IMR-90 (cell line): Measurements from ENCODE around the gene FEN1. TPM values are rescaled to one million over a fixed set of nuclear protein-coding genes. Genes with fewer than 3 reads are reported as not detected.

Experiments
- ATAC-seq: fragments of 200-7000 bp; cut with Tn5 transposase; 2 replicates; pipeline ENCODE4 v1.9.1; 2020; ENCODE audit warnings: low read depth, mild to moderate bottlenecking, moderate library complexity
- BruUV-seq: library from RNA; stranded (reverse); fragments of 400-500 nt; replicated peaks from 2 replicates; lab custom pipeline; 2021; lab: Mats Ljungman, UMichigan
- CTCF ChIA-PET: fragments of 300-600 bp; formaldehyde crosslinking; extraction: SDS; loops from one replicate; lab custom pipeline; 2021; ENCODE audit warnings: antibody characterized with exemption; lab: Yijun Ruan, JAX
- POLR2A ChIA-PET: fragments of 300-600 bp; sonication (Branson Sonifier 250); formaldehyde crosslinking; loops from one replicate; lab custom pipeline; 2022; ENCODE audit warnings: antibody characterized with exemption; ENCODE audit not compliant: unreplicated experiment; lab: Charles Lee
- DNase-seq: peaks from one replicate; pipeline ENCODE4 v3.0.0; 2013
- H2AFZ ChIP-seq: replicated peaks from 2 replicates; pipeline ENCODE3; 2013; ENCODE audit warnings: low read length, mild to moderate bottlenecking; ENCODE audit not compliant: poor library complexity
- H2AK5ac ChIP-seq: 2 replicates; pipeline ENCODE4 v1.6.1; 2013; ENCODE audit warnings: low read depth, low read length, inconsistent platforms
- H2AK9ac ChIP-seq: replicated peaks from 2 replicates; pipeline ENCODE3; 2013; ENCODE audit warnings: mild to moderate bottlenecking, low read depth, low read length, moderate library complexity; ENCODE audit not compliant: poor library complexity
- H2BK120ac ChIP-seq: 2 replicates; pipeline ENCODE4 v1.6.1; 2013; ENCODE audit warnings: low read depth, low read length, inconsistent platforms
- H2BK15ac ChIP-seq: 3 replicates; pipeline ENCODE4 v1.6.1; 2013; ENCODE audit warnings: low read depth, low read length, inconsistent platforms
- H2BK20ac ChIP-seq: 2 replicates; pipeline ENCODE4 v1.6.1; 2013; ENCODE audit warnings: low read depth, mild to moderate bottlenecking, inconsistent platforms, low read length, moderate library complexity
- H2BK5ac ChIP-seq: 2 replicates; pipeline ENCODE4 v1.6.1; 2013; ENCODE audit warnings: mild to moderate bottlenecking, low read depth, low read length, inconsistent platforms; ENCODE audit not compliant: poor library complexity, severe bottlenecking
- H3K14ac ChIP-seq: replicated peaks from 2 replicates; pipeline ENCODE4 v1.6.1; 2013; ENCODE audit warnings: low read depth, low read length, inconsistent platforms
- H3K18ac ChIP-seq: 2 replicates; pipeline ENCODE4 v1.6.1; 2013; ENCODE audit warnings: low read depth, low read length, control low read depth
- H3K23ac ChIP-seq: 2 replicates; pipeline ENCODE4 v1.6.1; 2013; ENCODE audit warnings: low read depth, low read length, inconsistent platforms
- H3K27ac ChIP-seq: 2 replicates; pipeline ENCODE4 v1.5.1; 2013; ENCODE audit warnings: mild to moderate bottlenecking, control low read depth, low read length; ENCODE audit not compliant: insufficient read depth
- H3K27me3 ChIP-seq: 2 replicates; pipeline ENCODE4 v1.6.1; 2013; ENCODE audit warnings: low read length; ENCODE audit not compliant: control insufficient read depth, insufficient read depth
- H3K36me3 ChIP-seq: 2 replicates; pipeline ENCODE4 v1.6.1; 2013; ENCODE audit warnings: low read length, mixed read lengths; ENCODE audit not compliant: control insufficient read depth, insufficient read depth
- H3K4ac ChIP-seq: 2 replicates; pipeline ENCODE4 v1.6.1; 2013; ENCODE audit warnings: low read depth, low read length, inconsistent platforms
- H3K4me1 ChIP-seq: 2 replicates; pipeline ENCODE4 v1.6.1; 2013; ENCODE audit warnings: low read length, mixed read lengths; ENCODE audit not compliant: control insufficient read depth, insufficient read depth
- H3K4me2 ChIP-seq: 2 replicates; pipeline ENCODE4 v1.6.1; 2013; ENCODE audit warnings: low read depth, mild to moderate bottlenecking, control low read depth, low read length, moderate library complexity
- H3K4me3 ChIP-seq: 2 replicates; pipeline ENCODE4 v1.5.1; 2013; ENCODE audit warnings: low read depth, mild to moderate bottlenecking, control low read depth, low read length, moderate library complexity; ENCODE audit not compliant: insufficient read depth
- H3K56ac ChIP-seq: 2 replicates; pipeline ENCODE4 v1.6.1; 2013; ENCODE audit warnings: low read length, inconsistent platforms; ENCODE audit not compliant: insufficient read depth; ENCODE audit errors: extremely low read depth
- H3K79me1 ChIP-seq, 2 experiments: 2 replicates each; pipeline ENCODE4 v1.6.1; 2013; ENCODE audit warnings: low read length in 2 of 2, inconsistent platforms in 1 of 2, low read depth in 1 of 2
- H3K9ac ChIP-seq: 2 replicates; pipeline ENCODE4 v1.6.1; 2013; ENCODE audit warnings: low read depth, low read length, control low read depth
- H3K9me1 ChIP-seq: 2 replicates; pipeline ENCODE4 v1.6.1; 2013; ENCODE audit warnings: low read length, inconsistent platforms; ENCODE audit not compliant: insufficient read depth
- H3K9me3 ChIP-seq: 2 replicates; pipeline ENCODE4 v1.6.1; 2013; ENCODE audit warnings: low read length; ENCODE audit not compliant: control insufficient read depth, insufficient read depth
- H4K20me1 ChIP-seq: 2 replicates; pipeline ENCODE4 v1.6.1; 2013; ENCODE audit warnings: low read length, inconsistent platforms; ENCODE audit not compliant: insufficient read depth
- H4K5ac ChIP-seq: 2 replicates; pipeline ENCODE4 v1.6.1; 2013; ENCODE audit warnings: mild to moderate bottlenecking, low read depth, low read length, control low read depth
- H4K8ac ChIP-seq, 2 experiments: 2 replicates each; pipeline ENCODE4 v1.6.1; 2013; ENCODE audit warnings: low read depth in 2 of 2, low read length in 2 of 2, control low read depth in 1 of 2, inconsistent platforms in 1 of 2
- H4K91ac ChIP-seq: 2 replicates; pipeline ENCODE4 v1.6.1; 2013; ENCODE audit warnings: low read depth, low read length, inconsistent platforms; ENCODE audit not compliant: insufficient read depth
- CEBPB ChIP-seq: IDR thresholded peaks from 2 replicates; pipeline ENCODE4 v1.6.1; 2012; ENCODE audit warnings: low read depth, low read length, improper control_type of control experiment
- MAFK ChIP-seq: IDR thresholded peaks from 2 replicates; pipeline ENCODE4 v1.6.1; 2012; ENCODE audit warnings: low read depth, low read length, improper control_type of control experiment
- MAZ ChIP-seq: IDR thresholded peaks from 2 replicates; pipeline ENCODE4 v1.6.1; 2012; ENCODE audit warnings: low read depth, mild to moderate bottlenecking, low read length, improper control_type of control experiment, moderate library complexity, borderline replicate concordance
- MXI1 ChIP-seq: IDR thresholded peaks from 2 replicates; pipeline ENCODE4 v1.6.1; 2012; ENCODE audit warnings: low read depth, mild to moderate bottlenecking, low read length, moderate library complexity, borderline replicate concordance
- POLR2A ChIP-seq: IDR thresholded peaks from 2 replicates; pipeline ENCODE4 v1.6.1; 2012; ENCODE audit warnings: mild to moderate bottlenecking, low read depth, low read length
- RAD21 ChIP-seq: IDR thresholded peaks from 2 replicates; pipeline ENCODE4 v1.6.1; 2012; ENCODE audit warnings: low read length, improper control_type of control experiment
- RCOR1 ChIP-seq: IDR thresholded peaks from 2 replicates; pipeline ENCODE4 v1.6.1; 2012; ENCODE audit warnings: mild to moderate bottlenecking, low read length, improper control_type of control experiment; ENCODE audit not compliant: insufficient replicate concordance
- SMC3 ChIP-seq: fragments of 150-350 bp; IDR thresholded peaks from 2 replicates; pipeline ENCODE4 v1.6.1; 2016; ENCODE audit warnings: low read depth, mild to moderate bottlenecking, antibody characterized with exemption, low read length, moderate library complexity
- WGBS, 2 experiments: methylation state at CpG; one replicate each; pipeline versions ENCODE4 v1.1.5 to v1.1.7; 2013; ENCODE audit warnings: missing lambda C conversion rate in 2 of 2; ENCODE audit not compliant: insufficient read length in 1 of 2; ENCODE audit errors: extremely low coverage in 2 of 2; 5-methylcytosine and 5-hydroxymethylcytosine counted together
- dilution Hi-C: fragments of 300-500 bp; cut with HindIII; formaldehyde crosslinking; loops from one replicate; pipeline ENCODE4 v1.14.3; 2018; ENCODE audit warnings: low sequenced_read_pairs; ENCODE audit not compliant: unreplicated experiment
- in situ Hi-C: fragments of 300-500 bp; cut with MboI; formaldehyde crosslinking; loops from 3 replicates; pipeline ENCODE4 v1.14.3; 2019; ENCODE audit warnings: low sequenced_read_pairs, inconsistent platforms, mixed read lengths
- intact Hi-C: fragments of 100-400 bp; cut with micrococcal nuclease; formaldehyde crosslinking; loops from 2 replicates; pipeline ENCODE4 v1.10.0; 2022
- polyA plus RNA-seq, 3 experiments: library from polyadenylated mRNA; depleted of rRNA; stranded (reverse); fragments of >200 nt; gene quantifications; 2 replicates each; pipeline ENCODE4 v1.2.3, GENCODE V29; 2012; ENCODE audit warnings: low replicate concordance in 1 of 3
- total RNA-seq: library from RNA; depleted of rRNA; stranded (reverse); fragments of >200 nt; gene quantifications from 2 replicates; pipeline ENCODE4 v1.2.3, GENCODE V29; 2012
- TF ChIP-seq, protein P1 (sequence below): fragments of 150-350 bp; IDR thresholded peaks from 2 replicates; pipeline ENCODE4 v1.6.1; 2017; ENCODE audit warnings: mild to moderate bottlenecking, antibody characterized with exemption, low read length, low read depth

Gene FEN1
- total and polyA plus RNA-seq, 2 of the 4 experiments (the other 2 are of a cell fraction): 23.0 to 41.9 TPM

DNA sequence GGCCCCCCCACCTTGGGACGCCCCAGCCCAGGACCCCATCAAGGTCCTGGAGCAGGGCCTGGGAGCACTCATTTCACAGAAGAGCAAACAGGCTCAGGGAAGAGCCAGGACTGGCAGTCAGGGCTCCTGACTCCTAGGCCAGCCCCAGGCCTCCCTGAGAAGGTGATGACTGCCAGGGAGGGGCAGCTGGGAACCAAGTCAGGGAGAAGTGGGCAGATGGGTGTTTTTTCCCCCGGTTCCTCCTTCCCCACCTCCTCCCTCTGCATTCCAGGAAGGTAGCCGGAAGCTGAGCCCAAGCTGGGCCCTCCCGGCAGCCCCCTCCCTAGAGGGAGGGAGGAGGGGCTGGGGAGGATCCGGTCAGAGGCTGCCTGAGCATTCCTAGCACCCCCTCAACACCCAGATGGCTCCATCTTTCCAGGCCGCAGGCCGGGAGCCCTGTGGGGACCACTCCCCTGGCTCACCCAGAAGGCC is 20.7 kb upstream of the FEN1 start:
- no peaks in the 10 kb centered on the region; a peak in 1 of 4 replicates for H3K79me1 ChIP-seq
- no peak overlapping the region for H2AK9ac ChIP-seq
- no peak overlapping the region for H2AK5ac ChIP-seq
- H3K27ac ChIP-seq: no peak overlapping the region
- no peak for ATAC-seq
- no peak overlapping the region for H3K14ac ChIP-seq
- in situ Hi-C loops: no loop called here
- no peak overlapping the region for H2BK5ac ChIP-seq
- H3K23ac ChIP-seq: no peak overlapping the region
- no peak overlapping the region for H4K91ac ChIP-seq
- CTCF ChIA-PET: no interaction called here
- no peak overlapping the region for H3K4me2 ChIP-seq
- no peaks in the 10 kb centered on the region for H3K9me1 ChIP-seq
- dilution Hi-C loops: no loop called here
- no peak overlapping the region for H2BK15ac ChIP-seq
- no peak overlapping the region for H3K4ac ChIP-seq
- TF ChIP-seq MAFK: no peak
- no peak for TF ChIP-seq CEBPB
- no peak for TF ChIP-seq MAZ
- no peak for TF ChIP-seq MXI1
- no peak for TF ChIP-seq RCOR1
- TF ChIP-seq RAD21: no peak
- no peak for TF ChIP-seq POLR2A
- no peak for TF ChIP-seq SMC3
- TF ChIP-seq, protein P1, sequence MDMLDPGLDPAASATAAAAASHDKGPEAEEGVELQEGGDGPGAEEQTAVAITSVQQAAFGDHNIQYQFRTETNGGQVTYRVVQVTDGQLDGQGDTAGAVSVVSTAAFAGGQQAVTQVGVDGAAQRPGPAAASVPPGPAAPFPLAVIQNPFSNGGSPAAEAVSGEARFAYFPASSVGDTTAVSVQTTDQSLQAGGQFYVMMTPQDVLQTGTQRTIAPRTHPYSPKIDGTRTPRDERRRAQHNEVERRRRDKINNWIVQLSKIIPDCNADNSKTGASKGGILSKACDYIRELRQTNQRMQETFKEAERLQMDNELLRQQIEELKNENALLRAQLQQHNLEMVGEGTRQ: no peak
- intact Hi-C loops: no loop called here
- no peak for DNase-seq
- H3K9me3 ChIP-seq: no peaks in the 10 kb centered on the region
- H3K18ac ChIP-seq: no peak overlapping the region
- no TSS peak for BruUV-seq
- H4K8ac ChIP-seq: no peak overlapping the region
- POLR2A ChIA-PET: no interaction called here
- peak overlapping the region; percentile 14 for H2AFZ ChIP-seq
- no peak overlapping the region for H3K56ac ChIP-seq
- no peak overlapping the region for H4K5ac ChIP-seq
- no CpG with 5 or more reads among the region's 7 CpGs for WGBS, 2 experiments
- peaks cover 10% of the 10 kb centered on the region for H3K4me1 ChIP-seq
- no peaks in the 10 kb centered on the region for H3K36me3 ChIP-seq
- no peak overlapping the region for H2BK120ac ChIP-seq
- H4K20me1 ChIP-seq: no peaks in the 10 kb centered on the region
- no peak overlapping the region for H2BK20ac ChIP-seq
- no peak overlapping the region for H3K4me3 ChIP-seq
- no peaks in the 10 kb centered on the region for H3K27me3 ChIP-seq
- no peak overlapping the region for H3K9ac ChIP-seq
